HEK293T (cell line): Measurements from ENCODE around the gene UMODL1.

Experiments used
- CTCF ChIA-PET: fragments of 350-600 bp; formaldehyde crosslinking; extraction: SDS; loops from one replicate; lab custom pipeline; 2021; ENCODE audit warnings: antibody characterized with exemption, inconsistent platforms; lab: Yijun Ruan, JAX
- POLR2A ChIA-PET: fragments of 350-600 bp; formaldehyde crosslinking; extraction: SDS; loops from one replicate; lab custom pipeline; 2020; ENCODE audit warnings: antibody characterized with exemption, inconsistent platforms; lab: Yijun Ruan, JAX
- DNase-seq: peaks from one replicate; pipeline ENCODE4 v3.0.0; 2012; ENCODE audit warnings: mixed read lengths; ENCODE audit errors: extremely low spot score
- ARNT ChIP-seq: fragments of 450-650 bp; IDR thresholded peaks from 2 replicates; pipeline ENCODE4 v1.6.1; 2017; ENCODE audit warnings: mild to moderate bottlenecking
- BHLHE40 ChIP-seq: fragments of 450-650 bp; IDR thresholded peaks from 2 replicates; pipeline ENCODE4 v1.6.1; 2016; ENCODE audit warnings: mild to moderate bottlenecking, moderate library complexity, borderline replicate concordance
- CTBP1 ChIP-seq: fragments of 450-650 bp; IDR thresholded peaks from 2 replicates; pipeline ENCODE4 v1.6.1; 2016; ENCODE audit warnings: borderline replicate concordance
- ELF4 ChIP-seq: fragments of 450-650 bp; IDR thresholded peaks from 2 replicates; pipeline ENCODE4 v1.6.1; 2017; ENCODE audit warnings: antibody characterized with exemption
- FOXA1 ChIP-seq: fragments of 450-650 bp; IDR thresholded peaks from 2 replicates; pipeline ENCODE4 v1.6.1; 2016; ENCODE audit warnings: mild to moderate bottlenecking
- FOXK2 ChIP-seq: fragments of 450-650 bp; IDR thresholded peaks from 2 replicates; pipeline ENCODE4 v1.6.1; 2016; ENCODE audit warnings: mild to moderate bottlenecking
- FOXM1 ChIP-seq: fragments of 450-650 bp; IDR thresholded peaks from 2 replicates; pipeline ENCODE4 v1.6.1; 2017; ENCODE audit warnings: mild to moderate bottlenecking, borderline replicate concordance
- HDGF ChIP-seq: fragments of 450-650 bp; IDR thresholded peaks from 2 replicates; pipeline ENCODE4 v1.6.1; 2017; ENCODE audit warnings: antibody characterized with exemption, borderline replicate concordance
- L3MBTL2 ChIP-seq: fragments of 450-650 bp; conservative IDR thresholded peaks from 2 replicates; pipeline ENCODE4 v1.6.1; 2016; ENCODE audit warnings: mild to moderate bottlenecking
- LEF1 ChIP-seq: fragments of 450-650 bp; IDR thresholded peaks from 2 replicates; pipeline ENCODE4 v1.6.1; 2017; ENCODE audit warnings: mild to moderate bottlenecking, borderline replicate concordance
- NFRKB ChIP-seq: fragments of 450-650 bp; IDR thresholded peaks from 2 replicates; pipeline ENCODE4 v1.6.1; 2016; ENCODE audit warnings: mild to moderate bottlenecking, moderate library complexity
- SP1 ChIP-seq: fragments of 450-650 bp; IDR thresholded peaks from 2 replicates; pipeline ENCODE4 v1.6.1; 2017
- SUZ12 ChIP-seq: fragments of 450-650 bp; IDR thresholded peaks from 2 replicates; pipeline ENCODE4 v1.6.1; 2016; ENCODE audit warnings: mild to moderate bottlenecking
- TARDBP ChIP-seq: fragments of 450-650 bp; IDR thresholded peaks from 2 replicates; pipeline ENCODE4 v1.6.1; 2016
- ZNF384 ChIP-seq: fragments of 450-650 bp; IDR thresholded peaks from 2 replicates; pipeline ENCODE4 v1.6.1; 2016
- TF ChIP-seq, protein P1 (sequence below): fragments of 450-650 bp; IDR thresholded peaks from 2 replicates; pipeline ENCODE4 v1.6.1; 2016

UMODL1 gene

GRCh38 chr21:42144221-42144620, 73.1 kb downstream of the UMODL1 start:
- TF ChIP-seq BHLHE40 (no peak), FOXA1 (no peak), LEF1 (no peak), ZNF384 (no peak), L3MBTL2 (no peak), NFRKB (no peak), HDGF (no peak), CTBP1 (no peak), TARDBP (no peak), SUZ12 (no peak), FOXM1 (no peak)
- POLR2A ChIA-PET: no interaction called here
- DNase-seq: no peak
- CTCF ChIA-PET: interaction anchor here (1.2 to 3.3 kb wide), 2 partner anchors 27 to 115 kb away, joined by 4 to 19 read pairs; no protein-coding TSS in a partner anchor

DNA sequence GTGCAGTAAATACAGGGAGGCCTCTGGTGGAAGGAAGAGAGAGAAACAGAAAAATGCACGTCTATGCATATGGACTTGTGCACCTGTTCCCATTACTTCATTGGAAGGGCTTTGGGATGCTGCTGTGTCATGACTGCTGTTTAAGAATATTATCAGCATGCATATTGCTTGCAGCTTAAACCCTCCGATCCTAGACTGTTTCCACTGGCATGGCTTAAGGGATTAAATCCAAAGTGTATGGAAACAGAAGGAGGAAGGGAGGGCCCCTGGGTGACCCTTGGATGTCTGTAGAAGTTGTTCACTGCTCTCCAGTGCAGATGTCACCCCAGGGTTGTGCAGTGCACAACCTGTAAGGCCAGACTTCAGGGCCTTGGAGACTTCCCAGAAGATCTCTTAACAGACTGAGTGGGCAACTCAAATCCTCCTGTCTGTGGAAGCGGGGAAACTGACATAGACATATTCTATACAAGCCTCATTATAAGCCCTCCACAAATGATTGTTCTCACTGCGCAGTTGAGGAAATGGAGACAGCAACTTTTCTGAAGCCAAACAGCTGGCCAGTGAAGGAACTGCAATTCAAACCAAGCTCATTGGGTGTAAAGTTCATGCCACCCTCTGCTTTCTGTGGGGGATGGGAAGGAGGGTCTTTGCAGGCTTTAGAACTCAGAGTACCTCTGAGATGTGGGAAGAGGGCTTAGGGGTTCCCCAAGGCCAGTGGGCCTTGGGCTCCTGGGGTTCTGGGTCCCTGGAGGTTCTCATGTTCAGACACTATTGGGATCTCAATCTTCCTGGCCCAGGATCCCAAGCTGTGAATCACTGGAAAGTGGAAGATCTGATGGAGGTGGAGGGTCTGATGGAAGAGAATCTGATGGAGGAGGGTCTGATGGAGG, 73.8 kb downstream of the UMODL1 start:
- TF ChIP-seq SUZ12: no peak
- no peak for TF ChIP-seq ARNT
- no peak for TF ChIP-seq L3MBTL2
- no peak for DNase-seq
- ChIA-PET CTCF (interaction anchor here (0.8 to 3.3 kb wide), 5 partner anchors 19 to 310 kb away, joined by 3 to 19 read pairs (median 4); no protein-coding TSS in a partner anchor), POLR2A (no interaction called here)

DNA sequence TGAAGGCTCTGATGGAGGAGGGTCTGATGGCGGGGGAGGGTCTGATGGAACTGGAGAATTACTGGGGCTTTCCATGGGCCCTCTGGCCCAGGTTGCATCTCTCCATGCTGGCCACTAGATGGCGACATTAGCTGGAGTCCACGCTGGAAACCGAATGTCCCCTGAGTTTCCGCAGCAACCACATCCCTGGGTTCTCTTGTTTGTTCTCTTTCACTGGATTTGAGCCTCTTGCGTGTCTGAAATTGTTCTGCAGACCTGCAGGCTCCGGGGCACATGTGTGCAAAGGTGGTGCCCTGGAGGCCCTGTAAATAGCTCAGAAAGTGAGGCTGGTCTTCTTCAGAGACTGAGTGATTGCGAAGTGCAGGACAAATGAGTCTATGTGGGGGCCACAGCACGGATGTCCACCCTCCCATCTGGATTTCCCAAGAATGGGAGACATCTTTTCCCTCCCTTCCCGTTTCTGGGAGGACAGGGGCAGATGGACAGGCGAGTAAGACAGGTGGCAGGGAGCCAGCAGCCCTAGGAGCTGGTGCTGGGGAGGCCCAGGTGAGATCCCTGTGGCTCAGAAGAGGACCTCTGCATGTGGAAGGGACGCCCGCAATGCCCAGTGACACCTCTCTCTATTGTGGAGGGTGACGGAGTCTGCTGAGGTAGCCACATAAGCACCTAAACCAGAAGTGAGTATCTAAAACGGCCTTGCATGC, 74.6 kb downstream of the UMODL1 start:
- POLR2A ChIA-PET: no interaction called here
- CTCF ChIA-PET: interaction anchor here (0.8 to 3.3 kb wide), 5 partner anchors 12 to 309 kb away, joined by 3 to 19 read pairs (median 4); no protein-coding TSS in a partner anchor
- no peak for TF ChIP-seq FOXA1
- TF ChIP-seq CTBP1: no peak
- TF ChIP-seq ZNF384: no peak
- no peak for TF ChIP-seq LEF1
- no peak for TF ChIP-seq FOXM1
- TF ChIP-seq, protein P1, sequence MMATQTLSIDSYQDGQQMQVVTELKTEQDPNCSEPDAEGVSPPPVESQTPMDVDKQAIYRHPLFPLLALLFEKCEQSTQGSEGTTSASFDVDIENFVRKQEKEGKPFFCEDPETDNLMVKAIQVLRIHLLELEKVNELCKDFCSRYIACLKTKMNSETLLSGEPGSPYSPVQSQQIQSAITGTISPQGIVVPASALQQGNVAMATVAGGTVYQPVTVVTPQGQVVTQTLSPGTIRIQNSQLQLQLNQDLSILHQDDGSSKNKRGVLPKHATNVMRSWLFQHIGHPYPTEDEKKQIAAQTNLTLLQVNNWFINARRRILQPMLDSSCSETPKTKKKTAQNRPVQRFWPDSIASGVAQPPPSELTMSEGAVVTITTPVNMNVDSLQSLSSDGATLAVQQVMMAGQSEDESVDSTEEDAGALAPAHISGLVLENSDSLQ: no peak
- no peak for TF ChIP-seq ELF4
- TF ChIP-seq BHLHE40: no peak
- TF ChIP-seq NFRKB: no peak
- TF ChIP-seq TARDBP: no peak
- TF ChIP-seq HDGF: no peak
- TF ChIP-seq SUZ12: no peak
- no peak for TF ChIP-seq SP1
- no peak for TF ChIP-seq ARNT
- no peak for TF ChIP-seq FOXK2
- TF ChIP-seq L3MBTL2: no peak
- DNase-seq: peak; percentile 91

DNA sequence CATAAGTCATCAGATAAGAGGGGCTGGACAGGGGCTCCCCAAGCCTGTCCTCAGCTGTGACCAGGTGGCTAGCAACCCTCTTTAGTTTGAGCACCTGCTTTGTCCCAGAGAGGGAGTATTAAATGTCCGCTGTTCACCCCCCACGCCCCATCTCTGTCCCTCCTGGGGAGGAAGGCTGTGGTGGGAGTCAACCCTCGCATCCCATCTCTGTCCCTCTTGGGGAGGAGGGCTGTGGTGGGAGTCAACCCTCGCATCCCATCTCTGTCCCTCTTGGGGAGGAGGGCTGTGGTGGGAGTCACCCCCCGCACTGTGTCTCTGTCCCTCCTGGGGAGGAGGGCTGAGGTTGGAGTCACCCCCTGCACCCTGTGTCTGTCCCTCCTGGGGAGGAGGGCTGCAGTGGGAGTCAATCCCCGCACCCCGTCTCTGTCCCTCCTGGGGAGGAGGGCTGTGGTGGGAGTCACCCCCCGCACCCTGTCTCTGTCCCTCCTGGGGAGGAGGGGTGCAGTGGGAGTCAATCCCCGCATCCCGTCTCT, 75.2 kb downstream of the UMODL1 start:
- DNase-seq: no peak
- TF ChIP-seq BHLHE40: no peak
- no peak for TF ChIP-seq SP1
- no peak for TF ChIP-seq ZNF384
- TF ChIP-seq NFRKB: no peak
- no peak for TF ChIP-seq LEF1
- no peak for TF ChIP-seq FOXM1
- POLR2A ChIA-PET: no interaction called here
- CTCF ChIA-PET: interaction anchor here (0.8 to 3.3 kb wide), 3 partner anchors 11 to 113 kb away, joined by 3 to 19 read pairs (median 4); no protein-coding TSS in a partner anchor

DNA sequence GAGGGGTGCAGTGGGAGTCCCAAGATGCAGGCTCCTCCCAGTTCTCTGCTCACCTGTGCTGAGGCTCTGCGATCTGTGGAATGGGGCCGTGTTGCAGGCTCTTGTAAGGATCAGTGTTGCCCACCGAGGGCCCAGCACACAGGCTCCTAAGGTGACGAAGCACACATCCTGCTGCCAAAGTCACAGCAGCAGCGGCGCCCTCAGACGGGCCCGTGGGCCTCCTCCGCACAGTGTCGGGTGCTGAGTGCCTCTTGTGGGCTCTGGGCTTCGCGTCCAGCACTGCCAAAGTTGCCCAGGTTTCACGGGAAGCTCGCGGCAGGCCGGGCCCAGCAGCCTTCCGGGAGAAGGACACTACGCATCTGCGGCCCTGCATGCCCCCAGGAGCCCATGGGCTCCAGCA, 75.7 kb downstream of the UMODL1 start:
- DNase-seq: no peak
- CTCF ChIA-PET: interaction anchor here (0.7 to 3.3 kb wide), 2 partner anchors 17 to 112 kb away, joined by 3 to 19 read pairs; no protein-coding TSS in a partner anchor
- POLR2A ChIA-PET: interaction anchor here (0.9 kb wide), 1 partner anchor 335 kb away, joined by 3 read pairs; no protein-coding TSS in a partner anchor
- TF ChIP-seq FOXA1 (no peak), CTBP1 (no peak)

DNA sequence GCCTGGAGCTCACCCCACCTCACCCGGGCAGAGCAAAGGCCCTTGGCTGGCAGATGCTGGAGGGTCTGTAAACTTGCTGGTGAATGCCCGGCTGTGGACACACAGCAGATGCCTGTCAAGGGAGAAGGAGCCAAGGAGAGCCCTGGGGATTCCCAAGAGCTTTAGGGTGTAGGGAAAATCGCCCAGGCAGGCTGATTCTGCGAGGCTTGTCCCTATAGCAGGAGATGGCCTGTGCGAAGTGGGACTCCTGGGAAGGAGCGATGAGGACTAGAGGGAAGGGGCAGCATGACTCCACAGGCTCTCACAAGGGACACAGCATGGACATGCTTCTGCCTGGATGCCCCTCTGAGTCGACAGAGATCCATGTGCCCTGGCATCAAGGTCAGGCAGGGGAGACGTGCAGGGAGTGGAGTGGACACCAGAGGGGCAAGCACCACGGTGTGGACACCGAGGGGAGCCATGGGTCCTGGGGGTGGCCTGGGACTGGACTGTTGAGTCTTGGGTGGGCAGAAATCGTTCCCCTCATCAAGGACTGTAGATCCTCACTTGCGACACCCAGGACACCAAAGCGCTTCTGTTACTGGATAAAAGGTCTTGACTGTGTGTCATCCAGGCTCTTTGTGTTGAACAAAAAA, 76.4 kb downstream of the UMODL1 start:
- POLR2A ChIA-PET: interaction anchor here (0.9 kb wide), 1 partner anchor 335 kb away, joined by 3 read pairs; no protein-coding TSS in a partner anchor
- no peak for DNase-seq
- TF ChIP-seq HDGF: no peak
- TF ChIP-seq SP1: no peak
- no peak for TF ChIP-seq LEF1
- no peak for TF ChIP-seq FOXK2
- no peak for TF ChIP-seq BHLHE40
- no peak for TF ChIP-seq ELF4
- CTCF ChIA-PET: interaction anchor here (0.7 to 3.3 kb wide), 3 partner anchors 17 to 111 kb away, joined by 3 to 19 read pairs (median 4); no protein-coding TSS in a partner anchor

DNA sequence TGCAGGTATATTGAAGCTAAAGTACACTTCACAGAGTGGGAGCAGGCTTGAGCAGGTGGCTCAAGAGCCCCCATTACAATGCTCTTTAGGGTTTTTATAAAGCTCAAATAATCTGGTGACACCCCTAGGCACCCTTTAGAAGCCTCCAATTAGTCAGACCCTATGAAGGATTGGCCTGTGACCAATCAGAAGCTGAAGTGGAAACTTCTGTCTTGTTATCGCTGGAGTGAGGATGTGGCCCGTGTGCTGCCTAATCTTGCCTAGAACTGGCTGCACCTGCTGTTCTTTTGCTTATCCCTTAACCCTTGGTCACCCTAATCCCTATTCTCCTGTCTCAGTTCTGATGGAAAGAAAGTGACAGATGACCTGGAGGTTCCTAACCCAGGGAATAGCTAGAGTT, 77.0 kb downstream of the UMODL1 start:
- ChIA-PET CTCF (interaction anchor here (1.2 kb wide), 1 partner anchor 111 kb away, joined by 4 read pairs; no protein-coding TSS in a partner anchor), POLR2A (no interaction called here)
- TF ChIP-seq TARDBP: no peak
- no peak for TF ChIP-seq L3MBTL2
- TF ChIP-seq FOXK2: no peak
- TF ChIP-seq NFRKB: no peak
- no peak for TF ChIP-seq SUZ12
- no peak for TF ChIP-seq FOXM1
- no peak for TF ChIP-seq HDGF
- no peak for TF ChIP-seq SP1
- TF ChIP-seq ZNF384: no peak
- no peak for DNase-seq
